MM.1S (cell line): ENCODE measurements around the gene MYD88.

Source experiments
- CTCF ChIP-seq: fragments of 300-600 bp; sonication (generic); IDR thresholded peaks from 2 replicates; pipeline ENCODE4 v1.5.1; 2016; ENCODE audit warnings: antibody characterized with exemption, low read length, mixed read lengths
- EZH2 ChIP-seq: fragments of 300-600 bp; sonication (generic); optimal IDR thresholded peaks from 2 replicates; pipeline ENCODE3; 2017; ENCODE audit warnings: low read depth, mild to moderate bottlenecking, antibody characterized with exemption, low read length, mixed read lengths

GRCh38 chr3:38111696-38112377, 26.6 kb upstream of the MYD88 start:
- TF ChIP-seq CTCF (no peak), EZH2 (no peak)
